Activated B cell treated with CpG ODN at 0.5 μM for 24 hours (primary cell): ENCODE measurements around the gene DFFB. TPM values are rescaled to one million over a fixed set of nuclear protein-coding genes. Genes with fewer than 3 reads are reported as not detected.
A peak's percentile ranks its signal among the peaks of the same experiment; 100 is the strongest.

Experiments
- ATAC-seq: fragments of 200-7000 bp; cut with Tn5 transposase; one replicate; pipeline ENCODE4 v1.10.0; 2021; ENCODE audit warnings: low read depth, mild to moderate bottlenecking, moderate library complexity
- CTCF ChIA-PET: fragments of 350-600 bp; sonication (Branson Sonifier 250); formaldehyde crosslinking; loops from one replicate; lab custom pipeline; 2021; ENCODE audit warnings: antibody characterized with exemption; lab: Charles Lee
- POLR2A ChIA-PET: fragments of 350-600 bp; sonication (Branson Sonifier 250); formaldehyde crosslinking; loops from one replicate; lab custom pipeline; 2021; ENCODE audit warnings: antibody characterized with exemption; lab: Charles Lee
- DNase-seq: peaks from one replicate; pipeline ENCODE4 v3.0.0; 2022
- H3K27ac Mint-ChIP-seq: one replicate; pipeline ENCODE4 v1.8.0; 2020; ENCODE audit warnings: mixed read lengths
- H3K27me3 Mint-ChIP-seq: one replicate; pipeline ENCODE4 v1.8.0; 2021; ENCODE audit warnings: mixed read lengths
- H3K36me3 Mint-ChIP-seq: one replicate; pipeline ENCODE4 v1.8.0; 2021; ENCODE audit warnings: low read depth, mixed read lengths
- H3K4me1 Mint-ChIP-seq: one replicate; pipeline ENCODE4 v1.8.0; 2021; ENCODE audit warnings: mixed read lengths
- H3K4me3 Mint-ChIP-seq: one replicate; pipeline ENCODE4 v1.8.0; 2020; ENCODE audit warnings: mild to moderate bottlenecking, mixed read lengths
- H3K9me3 Mint-ChIP-seq: one replicate; pipeline ENCODE4 v1.8.0; 2020; ENCODE audit warnings: mixed read lengths
- intact Hi-C: fragments of 100-400 bp; cut with micrococcal nuclease; formaldehyde crosslinking; loops from one replicate; pipeline ENCODE4 v1.15.1; 2024
- total RNA-seq: library from RNA; stranded (reverse); gene quantifications from 2 replicates; pipeline ENCODE4 v1.2.3, GENCODE V29; 2022
- TF ChIP-seq, protein P1 (sequence below): fragments of 200-600 bp; IDR thresholded peaks from one replicate; pipeline ENCODE4 v1.8.0; 2022; ENCODE audit warnings: antibody characterized with exemption, mild to moderate bottlenecking

The DFFB gene
- total RNA-seq, 1 donor from 2014 or later: 10.5 TPM

GRCh38 chr1:3837685-3838084, 19.6 kb upstream of the DFFB start:
- H3K4me3 Mint-ChIP-seq: no peak overlapping the region
- H3K27ac Mint-ChIP-seq: no peak overlapping the region
- CTCF ChIA-PET: no interaction called here
- ATAC-seq: no peak
- TF ChIP-seq, protein P1, sequence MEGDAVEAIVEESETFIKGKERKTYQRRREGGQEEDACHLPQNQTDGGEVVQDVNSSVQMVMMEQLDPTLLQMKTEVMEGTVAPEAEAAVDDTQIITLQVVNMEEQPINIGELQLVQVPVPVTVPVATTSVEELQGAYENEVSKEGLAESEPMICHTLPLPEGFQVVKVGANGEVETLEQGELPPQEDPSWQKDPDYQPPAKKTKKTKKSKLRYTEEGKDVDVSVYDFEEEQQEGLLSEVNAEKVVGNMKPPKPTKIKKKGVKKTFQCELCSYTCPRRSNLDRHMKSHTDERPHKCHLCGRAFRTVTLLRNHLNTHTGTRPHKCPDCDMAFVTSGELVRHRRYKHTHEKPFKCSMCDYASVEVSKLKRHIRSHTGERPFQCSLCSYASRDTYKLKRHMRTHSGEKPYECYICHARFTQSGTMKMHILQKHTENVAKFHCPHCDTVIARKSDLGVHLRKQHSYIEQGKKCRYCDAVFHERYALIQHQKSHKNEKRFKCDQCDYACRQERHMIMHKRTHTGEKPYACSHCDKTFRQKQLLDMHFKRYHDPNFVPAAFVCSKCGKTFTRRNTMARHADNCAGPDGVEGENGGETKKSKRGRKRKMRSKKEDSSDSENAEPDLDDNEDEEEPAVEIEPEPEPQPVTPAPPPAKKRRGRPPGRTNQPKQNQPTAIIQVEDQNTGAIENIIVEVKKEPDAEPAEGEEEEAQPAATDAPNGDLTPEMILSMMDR: no peak
- H3K9me3 Mint-ChIP-seq: peaks cover 4% of the 10 kb centered on the region
- POLR2A ChIA-PET: no interaction called here
- H3K36me3 Mint-ChIP-seq: peaks cover 75% of the 10 kb centered on the region
- peaks cover 17% of the 10 kb centered on the region for H3K4me1 Mint-ChIP-seq
- H3K27me3 Mint-ChIP-seq: no peaks in the 10 kb centered on the region
- intact Hi-C loops: no loop called here
- no peak for DNase-seq

DNA sequence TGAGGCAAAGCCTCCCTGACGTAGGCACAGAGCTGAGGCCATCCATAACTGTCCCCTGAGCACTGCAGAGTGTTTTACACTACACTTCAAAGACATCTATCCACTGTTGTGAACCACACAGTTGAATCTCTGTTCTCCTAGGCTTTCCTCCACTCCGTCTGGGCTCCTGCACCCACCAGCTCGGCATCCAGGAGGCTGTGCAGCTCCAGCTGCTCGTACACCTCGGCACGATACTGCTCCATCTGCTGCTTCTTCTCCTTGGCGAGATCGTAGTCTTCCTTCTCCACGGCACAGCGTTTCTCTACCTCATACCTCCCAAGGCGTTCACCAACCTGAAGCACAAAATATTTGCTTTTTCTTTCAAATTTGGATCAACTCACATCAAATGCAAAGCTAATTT, 18.5 kb upstream of the DFFB start:
- ChIA-PET POLR2A (no interaction called here), CTCF (no interaction called here)
- H3K27me3 Mint-ChIP-seq: no peaks in the 10 kb centered on the region
- peaks cover 27% of the 10 kb centered on the region for H3K4me1 Mint-ChIP-seq
- H3K27ac Mint-ChIP-seq: no peak overlapping the region
- ATAC-seq (no peak), DNase-seq (no peak)
- H3K9me3 Mint-ChIP-seq: peaks cover 4% of the 10 kb centered on the region
- H3K4me3 Mint-ChIP-seq: no peak overlapping the region
- H3K36me3 Mint-ChIP-seq: peaks cover 77% of the 10 kb centered on the region
- intact Hi-C loops: no loop called here
- TF ChIP-seq, protein P1: no peak

DNA sequence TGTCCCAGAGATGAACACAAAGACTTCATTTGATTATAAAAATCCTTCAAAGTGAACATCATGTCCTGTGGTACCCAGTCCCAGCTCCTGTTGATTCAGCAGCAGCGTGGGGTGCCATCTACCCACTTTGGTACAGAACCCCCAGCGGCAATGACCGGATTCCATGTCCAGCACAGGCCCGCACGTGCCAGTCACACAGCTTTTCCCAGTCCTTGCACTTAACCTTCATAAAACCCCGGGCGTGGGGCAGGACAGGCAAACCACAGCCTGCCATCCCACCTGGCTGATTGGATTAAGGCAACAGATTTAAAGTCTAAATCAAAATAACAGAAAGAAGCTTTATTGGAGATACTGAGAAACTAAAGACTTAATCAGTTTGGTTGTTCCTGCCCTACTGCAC, 15.8 kb upstream of the DFFB start:
- Mint-ChIP-seq H3K27me3 (no peaks in the 10 kb centered on the region), H3K36me3 (peaks cover 71% of the 10 kb centered on the region), H3K4me1 (peaks cover 36% of the 10 kb centered on the region), H3K27ac (peak overlapping the region; percentile 18), H3K4me3 (no peak overlapping the region), H3K9me3 (peaks cover 4% of the 10 kb centered on the region)
- CTCF ChIA-PET: no interaction called here
- no peak for ATAC-seq
- POLR2A ChIA-PET: no interaction called here
- TF ChIP-seq, protein P1: no peak
- intact Hi-C loops: no loop called here
- DNase-seq: no peak

DNA sequence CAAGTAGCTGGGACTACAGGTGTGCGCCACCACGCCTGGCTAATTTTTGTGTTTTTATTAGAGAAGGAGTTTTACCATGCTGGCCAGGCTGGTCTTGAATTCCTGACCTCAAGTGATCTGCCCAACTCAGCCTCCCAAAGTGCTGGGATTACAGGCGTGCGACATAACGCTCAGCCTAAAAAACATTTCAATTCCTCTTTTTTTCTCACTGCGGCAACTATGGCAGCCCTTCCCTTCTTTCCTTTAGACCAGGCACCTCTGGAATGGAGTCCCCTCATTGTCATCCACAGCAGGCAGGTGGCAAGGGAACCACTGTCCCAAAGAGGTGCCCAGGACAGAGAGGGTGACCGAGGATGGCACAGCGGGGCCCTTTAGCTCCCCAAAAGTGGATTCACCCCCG, 14.4 kb upstream of the DFFB start:
- Mint-ChIP-seq H3K4me1 (peaks cover 36% of the 10 kb centered on the region), H3K4me3 (peak overlapping the region; percentile 48), H3K9me3 (no peaks in the 10 kb centered on the region), H3K27ac (peak overlapping the region; percentile 53), H3K27me3 (no peaks in the 10 kb centered on the region), H3K36me3 (peaks cover 71% of the 10 kb centered on the region)
- ATAC-seq (no peak), DNase-seq (no peak)
- ChIA-PET CTCF (interaction anchor here (1.5 kb wide), 1 partner anchor 14 kb away, joined by 3 read pairs; the partner anchor contains the start of genes CEP104 and DFFB), POLR2A (no interaction called here)
- intact Hi-C loops: no loop called here
- TF ChIP-seq, protein P1: no peak

DNA sequence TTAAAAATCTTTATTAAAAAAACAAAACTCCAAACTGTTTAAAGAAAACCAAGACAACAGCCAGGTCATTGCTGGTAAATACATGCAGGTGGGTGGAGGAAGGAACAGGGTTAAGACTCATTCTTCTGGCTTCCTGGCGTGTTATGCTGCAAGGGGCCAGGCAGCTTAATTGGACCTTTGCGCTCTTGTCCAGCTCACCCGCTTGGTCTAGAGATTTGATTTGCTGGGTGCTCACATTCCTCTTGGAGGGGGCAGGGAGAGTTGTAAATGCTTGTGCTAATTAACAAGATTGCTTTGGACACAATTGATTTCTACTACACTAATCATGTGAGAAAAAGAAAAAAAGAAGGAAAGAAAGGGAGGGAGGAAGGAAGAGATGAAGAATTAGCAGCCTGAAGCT, 10.7 kb upstream of the DFFB start:
- no peak for ATAC-seq
- no peaks in the 10 kb centered on the region for H3K27me3 Mint-ChIP-seq
- peaks cover 22% of the 10 kb centered on the region for H3K4me1 Mint-ChIP-seq
- no peak overlapping the region for H3K27ac Mint-ChIP-seq
- intact Hi-C loops: no loop called here
- TF ChIP-seq, protein P1: no peak
- peaks cover 69% of the 10 kb centered on the region for H3K36me3 Mint-ChIP-seq
- ChIA-PET CTCF (no interaction called here), POLR2A (no interaction called here)
- DNase-seq: no peak
- H3K9me3 Mint-ChIP-seq: no peaks in the 10 kb centered on the region
- H3K4me3 Mint-ChIP-seq: no peak overlapping the region
